Neural cell (in vitro differentiated cells): ENCODE results near the gene COL15A1.

Source experiments
- EP300 ChIP-seq: fragments of 450-650 bp; conservative IDR thresholded peaks from 2 replicates; pipeline ENCODE4 v1.6.1; 2014; ENCODE audit warnings: antibody characterized with exemption, mild to moderate bottlenecking, moderate library complexity; ENCODE audit not compliant: poor library complexity, severe bottlenecking
- EZH2 ChIP-seq: fragments of 200-600, 300-800 bp; shearing (Covaris generic), sonication (generic); IDR thresholded peaks from 2 replicates; pipeline ENCODE4 v1.6.1; 2014; ENCODE audit warnings: antibody characterized with exemption, low read length, borderline replicate concordance, mild to moderate bottlenecking; ENCODE audit not compliant: insufficient read depth, poor library complexity, severe bottlenecking
- MXI1 ChIP-seq: fragments of 450-650 bp; conservative IDR thresholded peaks from 2 replicates; pipeline ENCODE4 v1.6.1; 2014; ENCODE audit warnings: antibody characterized with exemption, mild to moderate bottlenecking; ENCODE audit not compliant: poor library complexity, severe bottlenecking
- POLR2AphosphoS5 ChIP-seq: IDR thresholded peaks from 2 replicates; pipeline ENCODE4 v1.6.1; 2012
- RAD21 ChIP-seq: fragments of 450-650 bp; conservative IDR thresholded peaks from 2 replicates; pipeline ENCODE4 v1.6.1; 2014; ENCODE audit warnings: antibody characterized with exemption, mild to moderate bottlenecking, moderate library complexity
- SMC3 ChIP-seq: fragments of 450-650 bp; conservative IDR thresholded peaks from 2 replicates; pipeline ENCODE4 v1.6.1; 2014; ENCODE audit warnings: antibody characterized with exemption, mild to moderate bottlenecking, moderate library complexity; ENCODE audit not compliant: poor library complexity
- TAF1 ChIP-seq: IDR thresholded peaks from 2 replicates; pipeline ENCODE4 v1.6.1; 2012; ENCODE audit warnings: low read depth
- TF ChIP-seq, protein P1 (sequence below): fragments of 450-650 bp; IDR thresholded peaks from 2 replicates; pipeline ENCODE4 v1.5.1; 2014; ENCODE audit warnings: antibody characterized with exemption, mild to moderate bottlenecking, moderate library complexity; ENCODE audit not compliant: poor library complexity, severe bottlenecking
- TF ChIP-seq, protein P2 (sequence below): IDR thresholded peaks from 2 replicates; pipeline ENCODE4 v1.6.1; 2012; ENCODE audit warnings: borderline replicate concordance

DNA sequence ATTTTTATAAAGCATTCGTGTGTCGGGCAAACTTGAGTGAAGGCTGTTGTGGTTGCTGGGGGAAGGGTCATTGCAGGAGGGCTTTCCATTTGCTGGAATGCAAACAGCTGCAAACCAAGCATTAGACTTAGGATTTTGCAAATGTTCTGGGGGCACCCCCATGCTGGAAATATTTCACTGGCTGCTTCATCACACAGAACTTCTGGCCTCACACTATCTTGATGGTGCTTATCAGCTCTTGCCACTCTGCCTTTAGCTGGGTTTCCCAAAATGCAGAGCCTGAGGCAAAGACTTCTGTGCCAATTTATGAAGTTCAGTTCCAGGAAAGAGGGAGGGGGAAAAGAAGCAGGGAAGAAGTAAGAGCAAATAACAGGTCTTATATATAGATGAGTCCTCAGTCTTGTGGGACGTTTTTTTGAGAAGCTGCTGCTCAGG is 8.6 kb upstream of the COL15A1 start:
- TF ChIP-seq EP300 (no peak), EZH2 (no peak), SMC3 (no peak), POLR2AphosphoS5 (no peak), TAF1 (no peak), RAD21 (no peak), MXI1 (no peak)
- TF ChIP-seq, protein P1, sequence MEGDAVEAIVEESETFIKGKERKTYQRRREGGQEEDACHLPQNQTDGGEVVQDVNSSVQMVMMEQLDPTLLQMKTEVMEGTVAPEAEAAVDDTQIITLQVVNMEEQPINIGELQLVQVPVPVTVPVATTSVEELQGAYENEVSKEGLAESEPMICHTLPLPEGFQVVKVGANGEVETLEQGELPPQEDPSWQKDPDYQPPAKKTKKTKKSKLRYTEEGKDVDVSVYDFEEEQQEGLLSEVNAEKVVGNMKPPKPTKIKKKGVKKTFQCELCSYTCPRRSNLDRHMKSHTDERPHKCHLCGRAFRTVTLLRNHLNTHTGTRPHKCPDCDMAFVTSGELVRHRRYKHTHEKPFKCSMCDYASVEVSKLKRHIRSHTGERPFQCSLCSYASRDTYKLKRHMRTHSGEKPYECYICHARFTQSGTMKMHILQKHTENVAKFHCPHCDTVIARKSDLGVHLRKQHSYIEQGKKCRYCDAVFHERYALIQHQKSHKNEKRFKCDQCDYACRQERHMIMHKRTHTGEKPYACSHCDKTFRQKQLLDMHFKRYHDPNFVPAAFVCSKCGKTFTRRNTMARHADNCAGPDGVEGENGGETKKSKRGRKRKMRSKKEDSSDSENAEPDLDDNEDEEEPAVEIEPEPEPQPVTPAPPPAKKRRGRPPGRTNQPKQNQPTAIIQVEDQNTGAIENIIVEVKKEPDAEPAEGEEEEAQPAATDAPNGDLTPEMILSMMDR: no peak
- TF ChIP-seq, protein P2, sequence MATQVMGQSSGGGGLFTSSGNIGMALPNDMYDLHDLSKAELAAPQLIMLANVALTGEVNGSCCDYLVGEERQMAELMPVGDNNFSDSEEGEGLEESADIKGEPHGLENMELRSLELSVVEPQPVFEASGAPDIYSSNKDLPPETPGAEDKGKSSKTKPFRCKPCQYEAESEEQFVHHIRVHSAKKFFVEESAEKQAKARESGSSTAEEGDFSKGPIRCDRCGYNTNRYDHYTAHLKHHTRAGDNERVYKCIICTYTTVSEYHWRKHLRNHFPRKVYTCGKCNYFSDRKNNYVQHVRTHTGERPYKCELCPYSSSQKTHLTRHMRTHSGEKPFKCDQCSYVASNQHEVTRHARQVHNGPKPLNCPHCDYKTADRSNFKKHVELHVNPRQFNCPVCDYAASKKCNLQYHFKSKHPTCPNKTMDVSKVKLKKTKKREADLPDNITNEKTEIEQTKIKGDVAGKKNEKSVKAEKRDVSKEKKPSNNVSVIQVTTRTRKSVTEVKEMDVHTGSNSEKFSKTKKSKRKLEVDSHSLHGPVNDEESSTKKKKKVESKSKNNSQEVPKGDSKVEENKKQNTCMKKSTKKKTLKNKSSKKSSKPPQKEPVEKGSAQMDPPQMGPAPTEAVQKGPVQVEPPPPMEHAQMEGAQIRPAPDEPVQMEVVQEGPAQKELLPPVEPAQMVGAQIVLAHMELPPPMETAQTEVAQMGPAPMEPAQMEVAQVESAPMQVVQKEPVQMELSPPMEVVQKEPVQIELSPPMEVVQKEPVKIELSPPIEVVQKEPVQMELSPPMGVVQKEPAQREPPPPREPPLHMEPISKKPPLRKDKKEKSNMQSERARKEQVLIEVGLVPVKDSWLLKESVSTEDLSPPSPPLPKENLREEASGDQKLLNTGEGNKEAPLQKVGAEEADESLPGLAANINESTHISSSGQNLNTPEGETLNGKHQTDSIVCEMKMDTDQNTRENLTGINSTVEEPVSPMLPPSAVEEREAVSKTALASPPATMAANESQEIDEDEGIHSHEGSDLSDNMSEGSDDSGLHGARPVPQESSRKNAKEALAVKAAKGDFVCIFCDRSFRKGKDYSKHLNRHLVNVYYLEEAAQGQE: no peak
